IPS-20b (cell line): Measurements from ENCODE around the gene CYP2U1.
"Not testable (repeated sequence)": the region's sequence is repeated elsewhere in the genome, so short reads cannot be mapped to it uniquely, and the experiment has no call there.

Experiments used
- H3K27ac ChIP-seq: one replicate; pipeline ENCODE4 v1.5.1; 2013; ENCODE audit warnings: low read length
- H3K27me3 ChIP-seq: 2 replicates; pipeline ENCODE4 v1.6.1; 2013; ENCODE audit warnings: mild to moderate bottlenecking, low read length, inconsistent platforms; ENCODE audit not compliant: insufficient read depth
- H3K36me3 ChIP-seq: 2 replicates; pipeline ENCODE4 v1.6.1; 2013; ENCODE audit warnings: low read depth, mild to moderate bottlenecking, inconsistent platforms, low read length, moderate library complexity; ENCODE audit not compliant: insufficient read depth
- H3K4me1 ChIP-seq: 2 replicates; pipeline ENCODE4 v1.6.1; 2013; ENCODE audit warnings: mild to moderate bottlenecking, control low read depth, inconsistent platforms, low read length, moderate library complexity; ENCODE audit not compliant: insufficient read depth
- H3K4me3 ChIP-seq: 2 replicates; pipeline ENCODE4 v1.5.1; 2013; ENCODE audit warnings: mild to moderate bottlenecking, low read length, inconsistent platforms
- H3K9ac ChIP-seq: 2 replicates; pipeline ENCODE4 v1.6.1; 2013; ENCODE audit warnings: low read depth, mild to moderate bottlenecking, inconsistent platforms, low read length, moderate library complexity
- H3K9me3 ChIP-seq: 2 replicates; pipeline ENCODE4 v1.6.1; 2013; ENCODE audit warnings: mild to moderate bottlenecking, low read depth, low read length, inconsistent platforms; ENCODE audit not compliant: insufficient read depth

The CYP2U1 gene

GRCh38 chr4:107900508-107900907 is 30.8 kb upstream of the CYP2U1 start:
- Histone ChIP-seq H3K36me3 (no peaks in the 10 kb centered on the region), H3K4me3 (no peak overlapping the region), H3K9me3 (peaks cover 3% of the 10 kb centered on the region; the same call in 1 of the 2 replicates), H3K27me3 (no peaks in the 10 kb centered on the region), H3K9ac (no peak overlapping the region), H3K27ac (no peak overlapping the region), H3K4me1 (peaks cover 2% of the 10 kb centered on the region; the same call in 1 of the 2 replicates)

- H3K9me3 ChIP-seq = peaks cover 3% of the 10 kb centered on the region; the same call in 1 of the 2 replicates
- H3K36me3 ChIP-seq = no peaks in the 10 kb centered on the region
- H3K27me3 ChIP-seq = no peaks in the 10 kb centered on the region
- no peak overlapping the region for H3K4me3 ChIP-seq
- no peak overlapping the region for H3K27ac ChIP-seq
- H3K4me1 ChIP-seq = peaks cover 10% of the 10 kb centered on the region; the same call in 1 of the 2 replicates
- no peak overlapping the region for H3K9ac ChIP-seq
Measured at GRCh38 chr4:107901213-107901934, 30.0 kb upstream of the CYP2U1 start.

GRCh38 chr4:107902715-107903114 is 28.6 kb upstream of the CYP2U1 start:
- Histone ChIP-seq H3K27me3 (no peaks in the 10 kb centered on the region), H3K27ac (no peak overlapping the region), H3K36me3 (no peaks in the 10 kb centered on the region), H3K9ac (no peak overlapping the region), H3K4me1 (peaks cover 18% of the 10 kb centered on the region; the same call in 1 of the 2 replicates), H3K9me3 (peaks cover 3% of the 10 kb centered on the region; the same call in 1 of the 2 replicates), H3K4me3 (no peak overlapping the region)

GRCh38 chr4:107905082-107905481 is 26.3 kb upstream of the CYP2U1 start:
- H3K36me3 ChIP-seq, H3K9ac ChIP-seq, H3K27ac ChIP-seq, H3K27me3 ChIP-seq, H3K9me3 ChIP-seq, H3K4me3 ChIP-seq: not testable (repeated sequence)
- peaks cover 20% of the 10 kb centered on the region; the same call in 1 of the 2 replicates for H3K4me1 ChIP-seq

- H3K36me3 ChIP-seq = no peaks in the 10 kb centered on the region
- peaks cover 3% of the 10 kb centered on the region; the same call in 1 of the 2 replicates for H3K9me3 ChIP-seq
- H3K9ac ChIP-seq = peak overlapping the region; percentile 36
- peak overlapping the region; percentile 76 for H3K27ac ChIP-seq
- H3K4me3 ChIP-seq = peak overlapping the region; percentile 13; the same call in 1 of the 2 replicates
- peaks cover 20% of the 10 kb centered on the region; the same call in 1 of the 2 replicates for H3K4me1 ChIP-seq
- no peaks in the 10 kb centered on the region for H3K27me3 ChIP-seq
Measured at GRCh38 chr4:107906458-107907100, 24.8 kb upstream of the CYP2U1 start.

- no peaks in the 10 kb centered on the region for H3K27me3 ChIP-seq
- no peak overlapping the region for H3K4me3 ChIP-seq
- no peak overlapping the region for H3K27ac ChIP-seq
- peaks cover 20% of the 10 kb centered on the region; the same call in 1 of the 2 replicates for H3K4me1 ChIP-seq
- peaks cover 3% of the 10 kb centered on the region; the same call in 1 of the 2 replicates for H3K9me3 ChIP-seq
- H3K36me3 ChIP-seq = no peaks in the 10 kb centered on the region
- no peak overlapping the region for H3K9ac ChIP-seq
Measured at GRCh38 chr4:107908377-107908776, 23.0 kb upstream of the CYP2U1 start.

- Histone ChIP-seq H3K4me1 (no peaks in the 10 kb centered on the region), H3K36me3 (no peaks in the 10 kb centered on the region), H3K9me3 (no peaks in the 10 kb centered on the region), H3K27me3 (no peaks in the 10 kb centered on the region), H3K4me3 (no peak overlapping the region), H3K9ac (0 out of 2 replicates have a peak overlapping the region, but pooled peaks have one; percentile 28), H3K27ac (no peak overlapping the region)
Measured at GRCh38 chr4:107913283-107913899, 18.0 kb upstream of the CYP2U1 start.

GRCh38 chr4:107915220-107915619 is 16.1 kb upstream of the CYP2U1 start:
- Histone ChIP-seq H3K36me3 (no peaks in the 10 kb centered on the region), H3K27me3 (no peaks in the 10 kb centered on the region), H3K4me3 (no peak overlapping the region), H3K27ac (no peak overlapping the region), H3K4me1 (no peaks in the 10 kb centered on the region), H3K9ac (no peak overlapping the region), H3K9me3 (peaks cover 13% of the 10 kb centered on the region)

- H3K27ac ChIP-seq = no peak overlapping the region
- no peaks in the 10 kb centered on the region for H3K4me1 ChIP-seq
- H3K9me3 ChIP-seq = peaks cover 16% of the 10 kb centered on the region
- H3K27me3 ChIP-seq = no peaks in the 10 kb centered on the region
- no peak overlapping the region for H3K4me3 ChIP-seq
- no peak overlapping the region for H3K9ac ChIP-seq
- no peaks in the 10 kb centered on the region for H3K36me3 ChIP-seq
Measured at GRCh38 chr4:107916623-107917022, 14.7 kb upstream of the CYP2U1 start.

GRCh38 chr4:107917500-107917899 is 13.8 kb upstream of the CYP2U1 start:
- Histone ChIP-seq H3K27ac (no peak overlapping the region), H3K9ac (no peak overlapping the region), H3K4me3 (no peak overlapping the region), H3K36me3 (no peaks in the 10 kb centered on the region), H3K4me1 (no peaks in the 10 kb centered on the region), H3K9me3 (peaks cover 16% of the 10 kb centered on the region), H3K27me3 (no peaks in the 10 kb centered on the region)

- no peaks in the 10 kb centered on the region for H3K36me3 ChIP-seq
- no peaks in the 10 kb centered on the region for H3K4me1 ChIP-seq
- H3K4me3 ChIP-seq = no peak overlapping the region
- no peak overlapping the region for H3K27ac ChIP-seq
- H3K9me3 ChIP-seq = peaks cover 16% of the 10 kb centered on the region
- H3K9ac ChIP-seq = no peak overlapping the region
- H3K27me3 ChIP-seq = no peaks in the 10 kb centered on the region
Measured at GRCh38 chr4:107922486-107923473, 8.6 kb upstream of the CYP2U1 start.
